ENCODE results near the gene IRF3. TPM values are rescaled to one million over a fixed set of nuclear protein-coding genes. Genes with fewer than 3 reads are reported as not detected.
"Not testable (repeated sequence)": the region's sequence is repeated elsewhere in the genome, so short reads cannot be mapped to it uniquely, and the experiment has no call there.

IRF3 gene
- total and polyA plus RNA-seq, 3 experiments from 2014 or later, result 81.7 to 127 (median 118) TPM

DNA sequence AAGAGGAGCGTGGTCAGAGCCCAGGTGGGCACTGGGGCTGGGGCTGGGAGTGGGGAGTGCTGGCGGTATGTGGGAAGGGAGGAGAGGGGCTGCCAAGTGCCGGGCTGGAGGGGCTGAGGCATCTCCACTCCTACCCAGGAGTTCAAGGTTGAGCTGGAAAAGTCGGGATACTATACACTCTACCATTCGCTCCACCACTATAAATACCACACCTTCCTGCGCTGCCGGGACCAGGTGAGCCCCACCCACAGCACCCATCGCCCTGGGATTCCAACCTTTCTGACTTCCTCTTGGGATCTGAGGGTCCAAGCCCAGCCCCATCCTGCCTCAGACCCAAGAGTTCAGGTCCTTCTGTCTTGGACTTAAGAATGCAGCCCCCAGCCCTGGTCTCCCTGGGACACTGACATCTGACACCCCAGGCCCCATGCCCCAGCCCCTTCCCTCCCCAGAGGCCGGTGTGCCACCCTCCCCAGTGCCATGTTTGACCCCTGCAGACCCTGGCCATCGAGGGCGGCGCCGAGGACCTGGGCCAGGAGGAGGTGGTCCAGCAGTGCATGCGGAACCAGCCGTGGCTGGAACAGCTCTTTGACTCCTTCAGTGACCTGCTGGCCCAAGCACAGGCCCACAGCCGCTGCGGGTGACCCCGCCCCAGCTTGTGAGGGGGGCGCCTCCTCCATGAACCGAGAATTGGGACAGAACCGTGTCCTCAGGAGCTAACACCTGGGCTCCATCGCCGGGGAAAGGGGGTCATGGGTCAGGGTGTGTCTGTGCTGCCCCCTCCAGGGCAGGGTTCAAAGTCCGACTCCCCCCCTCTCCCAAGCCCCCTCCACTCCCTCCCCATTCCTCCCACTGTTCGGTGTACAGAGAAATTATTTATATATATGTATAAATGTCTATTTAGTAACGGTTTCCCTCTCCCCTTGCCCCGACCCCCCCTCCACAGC is 40.4 kb downstream of the IRF3 start:
- ChIA-PET POLR2A (interaction anchor here (0.6 kb wide), 2 partner anchors 13 to 240 kb away, joined by 7 to 10 read pairs; no protein-coding TSS in a partner anchor), CTCF (interaction anchor here (1.0 to 1.1 kb wide), 2 partner anchors 9 to 15 kb away, joined by 3 read pairs; partner anchors contain the start of gene RRAS)
- Mint-ChIP-seq H3K9me3 (no peaks in the 10 kb centered on the region), H3K27ac (peak overlapping the region in 2 of 8 donors; percentile 26 to 68), H3K27me3 (no peaks in the 10 kb centered on the region), H3K4me1 (no peaks in the 10 kb centered on the region), H3K4me3 (no peak overlapping the region), H3K36me3 (peaks cover 0 to 62% (median 7%) of the 10 kb centered on the region in 3 donors)
- H3K27me3 ChIP-seq (ENCODE audit: insufficient read depth, low read length, poor library complexity, severe bottlenecking), result no peaks in the 10 kb centered on the region
- no peaks in the 10 kb centered on the region for H3K9me3 ChIP-seq (ENCODE audit: low read length)
- H3K36me3 ChIP-seq (ENCODE audit: insufficient read depth, low read length), result peaks cover 12% of the 10 kb centered on the region
- H3K27ac ChIP-seq (ENCODE audit: low read depth, low read length), result no peak overlapping the region
- no peak for DNase-seq
- H3K4me3 ChIP-seq (ENCODE audit: low read length), result no peak overlapping the region
- H3K4me1 ChIP-seq (ENCODE audit: insufficient read depth, low read length), result no peaks in the 10 kb centered on the region

GRCh38 chr19:49617860-49618259 is 47.8 kb downstream of the IRF3 start:
- H3K4me3 Mint-ChIP-seq; POLR2A ChIA-PET; H3K4me1 ChIP-seq (ENCODE audit: insufficient read depth, low read length); H3K9me3 ChIP-seq (ENCODE audit: low read length); H3K27ac ChIP-seq (ENCODE audit: low read depth, low read length); H3K9me3 Mint-ChIP-seq; DNase-seq; H3K27ac Mint-ChIP-seq; H3K27me3 ChIP-seq (ENCODE audit: insufficient read depth, low read length, poor library complexity, severe bottlenecking); H3K4me3 ChIP-seq (ENCODE audit: low read length); H3K27me3 Mint-ChIP-seq: not testable (repeated sequence)
- peaks cover 12 to 13% (median 13%) of the 10 kb centered on the region in 3 donors for H3K4me1 Mint-ChIP-seq
- CTCF ChIA-PET, result interaction anchor here (1.2 kb wide), 1 partner anchor 15 kb away, joined by 3 read pairs; no protein-coding TSS in a partner anchor
- peaks cover 48% of the 10 kb centered on the region for H3K36me3 ChIP-seq (ENCODE audit: insufficient read depth, low read length)
- peaks cover 7 to 76% (median 9%) of the 10 kb centered on the region in 3 donors for H3K36me3 Mint-ChIP-seq

DNA sequence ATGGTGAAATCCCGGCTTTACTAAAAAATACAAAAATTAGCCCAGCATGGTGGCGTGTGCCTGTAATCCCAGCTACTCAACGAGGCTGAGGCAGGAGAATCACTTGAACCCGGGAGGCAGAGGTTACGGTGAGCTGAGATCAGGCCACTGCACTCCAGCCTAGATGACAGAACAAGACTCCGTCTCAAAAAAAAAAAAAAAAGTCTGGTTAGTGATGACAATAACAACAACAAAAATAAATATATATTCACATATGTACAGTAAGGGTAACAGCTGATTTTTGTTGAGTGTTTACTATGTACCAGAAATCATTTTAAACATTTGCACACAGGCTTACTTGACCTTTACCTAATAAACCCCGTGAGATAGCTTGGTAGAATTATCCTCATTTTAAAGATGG is 48.7 kb downstream of the IRF3 start:
- H3K27ac Mint-ChIP-seq, result peak overlapping the region in 1 of 8 donors; percentile 72
- H3K4me3 Mint-ChIP-seq, result no peak overlapping the region
- H3K27ac ChIP-seq (ENCODE audit: low read depth, low read length), result no peak overlapping the region
- H3K27me3 Mint-ChIP-seq, result no peaks in the 10 kb centered on the region
- no peak overlapping the region for H3K4me3 ChIP-seq (ENCODE audit: low read length)
- H3K4me1 ChIP-seq (ENCODE audit: insufficient read depth, low read length), result no peaks in the 10 kb centered on the region
- H3K36me3 ChIP-seq (ENCODE audit: insufficient read depth, low read length), result peaks cover 44% of the 10 kb centered on the region
- H3K27me3 ChIP-seq (ENCODE audit: insufficient read depth, low read length, poor library complexity, severe bottlenecking), result no peaks in the 10 kb centered on the region
- H3K9me3 ChIP-seq (ENCODE audit: low read length), result no peaks in the 10 kb centered on the region
- H3K9me3 Mint-ChIP-seq, result no peaks in the 10 kb centered on the region
- POLR2A ChIA-PET, result interaction anchor here (0.7 kb wide), 1 partner anchor 89 kb away, joined by 5 read pairs; no protein-coding TSS in a partner anchor
- H3K4me1 Mint-ChIP-seq, result peaks cover 12 to 19% (median 16%) of the 10 kb centered on the region in 3 donors
- H3K36me3 Mint-ChIP-seq, result peaks cover 7 to 75% (median 8%) of the 10 kb centered on the region in 3 donors
- DNase-seq, result no peak
- CTCF ChIA-PET, result interaction anchor here (1.4 kb wide), 1 partner anchor 23 kb away, joined by 3 read pairs; the partner anchor contains the start of gene RRAS

GRCh38 chr19:49616532-49616931 is 49.1 kb downstream of the IRF3 start:
- Histone ChIP-seq H3K4me1 (ENCODE audit: insufficient read depth, low read length) (no peaks in the 10 kb centered on the region), H3K27me3 (ENCODE audit: insufficient read depth, low read length, poor library complexity, severe bottlenecking) (no peaks in the 10 kb centered on the region), H3K9me3 (ENCODE audit: low read length) (no peaks in the 10 kb centered on the region), H3K4me3 (ENCODE audit: low read length) (no peak overlapping the region), H3K27ac (ENCODE audit: low read depth, low read length) (no peak overlapping the region), H3K36me3 (ENCODE audit: insufficient read depth, low read length) (peaks cover 40% of the 10 kb centered on the region)
- POLR2A ChIA-PET, result interaction anchor here (0.5 to 0.7 kb wide), 2 partner anchors 89 to 103 kb away, joined by 5 read pairs; no protein-coding TSS in a partner anchor
- no peaks in the 10 kb centered on the region for H3K27me3 Mint-ChIP-seq
- CTCF ChIA-PET, result interaction anchor here (1.4 kb wide), 1 partner anchor 24 kb away, joined by 3 read pairs; the partner anchor contains the start of gene RRAS
- no peak overlapping the region for H3K4me3 Mint-ChIP-seq
- peak overlapping the region in 1 of 8 donors; percentile 72 for H3K27ac Mint-ChIP-seq
- DNase-seq, result no peak
- peaks cover 7 to 71% (median 8%) of the 10 kb centered on the region in 3 donors for H3K36me3 Mint-ChIP-seq
- H3K4me1 Mint-ChIP-seq, result peaks cover 12 to 19% (median 16%) of the 10 kb centered on the region in 3 donors
- H3K9me3 Mint-ChIP-seq, result no peaks in the 10 kb centered on the region

DNA sequence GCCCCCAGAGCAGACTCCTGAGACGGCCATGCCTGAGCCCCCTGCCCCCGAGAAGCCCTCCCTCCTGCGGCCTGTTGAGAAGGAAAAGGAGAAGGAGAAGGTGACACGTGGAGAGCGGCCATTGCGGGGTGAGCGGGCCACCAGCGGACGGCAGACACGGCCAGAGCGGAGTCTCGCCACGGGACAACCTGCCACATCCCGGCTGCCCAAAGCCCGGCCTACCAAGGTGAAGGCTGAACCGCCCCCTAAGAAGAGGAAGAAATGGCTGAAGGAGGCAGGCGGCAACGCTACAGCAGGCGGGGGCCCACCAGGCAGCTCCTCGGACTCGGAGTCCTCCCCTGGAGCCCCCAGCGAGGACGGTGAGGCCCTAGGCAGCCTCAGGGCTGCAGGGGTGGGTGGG is 49.8 kb downstream of the IRF3 start:
- H3K9me3 Mint-ChIP-seq, result no peaks in the 10 kb centered on the region
- Histone ChIP-seq H3K27me3 (ENCODE audit: insufficient read depth, low read length, poor library complexity, severe bottlenecking) (no peaks in the 10 kb centered on the region), H3K4me3 (ENCODE audit: low read length) (no peak overlapping the region), H3K36me3 (ENCODE audit: insufficient read depth, low read length) (peaks cover 39% of the 10 kb centered on the region), H3K9me3 (ENCODE audit: low read length) (no peaks in the 10 kb centered on the region), H3K27ac (ENCODE audit: low read depth, low read length) (no peak overlapping the region), H3K4me1 (ENCODE audit: insufficient read depth, low read length) (no peaks in the 10 kb centered on the region)
- H3K36me3 Mint-ChIP-seq, result peaks cover 7 to 70% (median 8%) of the 10 kb centered on the region in 3 donors
- no peak for DNase-seq
- no peaks in the 10 kb centered on the region for H3K27me3 Mint-ChIP-seq
- H3K4me1 Mint-ChIP-seq, result peaks cover 12 to 19% (median 16%) of the 10 kb centered on the region in 3 donors
- no peak overlapping the region for H3K27ac Mint-ChIP-seq
- no peak overlapping the region for H3K4me3 Mint-ChIP-seq
- ChIA-PET CTCF (interaction anchor here (1.4 kb wide), 1 partner anchor 24 kb away, joined by 3 read pairs; the partner anchor contains the start of gene RRAS), POLR2A (no interaction called here)

DNA sequence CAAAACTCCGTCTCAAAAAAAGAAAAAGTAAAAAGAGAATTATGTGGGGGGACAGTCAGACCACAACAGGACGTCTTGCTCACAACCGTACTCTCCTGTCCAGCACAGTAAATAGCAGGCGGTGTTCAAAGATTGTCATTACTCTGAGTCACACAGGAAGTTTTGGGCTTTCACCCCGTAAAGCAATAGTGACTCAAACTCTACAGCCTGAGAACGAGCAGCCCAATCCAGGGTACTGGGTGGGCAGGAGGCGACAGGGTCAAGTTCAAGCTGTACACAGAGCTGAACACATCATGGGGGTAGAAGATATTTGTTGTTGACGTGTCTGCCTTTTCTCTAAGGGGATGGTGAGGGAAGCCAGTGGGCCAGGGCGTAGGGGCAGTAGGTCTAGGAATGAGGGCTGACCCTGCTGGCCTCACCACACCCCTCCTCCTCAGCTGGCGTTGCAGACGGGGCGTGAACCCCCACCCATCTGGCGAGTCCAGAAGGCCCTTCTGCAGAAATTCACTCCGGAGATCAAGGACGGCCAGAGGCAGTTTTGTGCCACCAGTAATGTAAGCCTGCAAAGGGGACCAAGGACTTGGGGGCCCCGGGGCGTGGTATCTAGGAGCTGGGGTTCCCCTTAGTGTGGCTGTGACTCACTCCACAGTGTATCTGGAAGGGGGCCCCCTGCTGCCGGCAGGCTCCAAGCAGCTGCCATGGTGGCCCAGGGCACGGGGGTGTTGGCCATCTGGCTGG is 51.4 kb downstream of the IRF3 start:
- Mint-ChIP-seq H3K4me3 (peak overlapping the region in 3 of 7 donors; percentile 15 to 76 (median 39)), H3K27me3 (no peaks in the 10 kb centered on the region), H3K9me3 (no peaks in the 10 kb centered on the region), H3K27ac (peak overlapping the region in 7 of 8 donors; percentile 63 to 94 (median 79)), H3K4me1 (peaks cover 12 to 23% (median 16%) of the 10 kb centered on the region in 3 donors), H3K36me3 (peaks cover 7 to 75% (median 8%) of the 10 kb centered on the region in 3 donors)
- ChIA-PET CTCF (no interaction called here), POLR2A (no interaction called here)
- Histone ChIP-seq H3K4me3 (ENCODE audit: low read length) (no peak overlapping the region), H3K27ac (ENCODE audit: low read depth, low read length) (no peak overlapping the region), H3K9me3 (ENCODE audit: low read length) (no peaks in the 10 kb centered on the region), H3K36me3 (ENCODE audit: insufficient read depth, low read length) (peaks cover 33% of the 10 kb centered on the region), H3K27me3 (ENCODE audit: insufficient read depth, low read length, poor library complexity, severe bottlenecking) (no peaks in the 10 kb centered on the region), H3K4me1 (ENCODE audit: insufficient read depth, low read length) (no peaks in the 10 kb centered on the region)
- DNase-seq, result no peak

- H3K27me3 Mint-ChIP-seq, result no peaks in the 10 kb centered on the region
- H3K36me3 ChIP-seq (ENCODE audit: insufficient read depth, low read length), result peaks cover 32% of the 10 kb centered on the region
These were observed 52.3 kb downstream of the IRF3 start for GRCh38 chr19:49613374-49613773.

More at GRCh38 chr19:49613374-49613773, 52.3 kb downstream of the IRF3 start:
- H3K4me1 Mint-ChIP-seq, result peaks cover 12 to 23% (median 16%) of the 10 kb centered on the region in 3 donors
- peaks cover 7 to 77% (median 8%) of the 10 kb centered on the region in 3 donors for H3K36me3 Mint-ChIP-seq
- no peaks in the 10 kb centered on the region for H3K9me3 Mint-ChIP-seq
- Histone ChIP-seq H3K27ac (ENCODE audit: low read depth, low read length) (no peak overlapping the region), H3K9me3 (ENCODE audit: low read length) (no peaks in the 10 kb centered on the region), H3K4me1 (ENCODE audit: insufficient read depth, low read length) (no peaks in the 10 kb centered on the region), H3K4me3 (ENCODE audit: low read length) (no peak overlapping the region), H3K27me3 (ENCODE audit: insufficient read depth, low read length, poor library complexity, severe bottlenecking) (no peaks in the 10 kb centered on the region)
- no peak for DNase-seq
- ChIA-PET CTCF (interaction anchor here (0.7 kb wide), 1 partner anchor 23 kb away, joined by 4 read pairs; no protein-coding TSS in a partner anchor), POLR2A (no interaction called here)
- no peak overlapping the region for H3K4me3 Mint-ChIP-seq
- H3K27ac Mint-ChIP-seq, result peak overlapping the region in 3 of 8 donors; percentile 54 to 94 (median 63)
